GM21737 (cell line): ENCODE results near the gene NFE2L3.
"Not testable (repeated sequence)": the region's sequence is repeated elsewhere in the genome, so short reads cannot be mapped to it uniquely, and the experiment has no call there.

Source experiments
- ATAC-seq: cut with Tn5 transposase; IDR thresholded peaks from one replicate; pipeline ENCODE4 v1.9.1; 2021; ENCODE audit warnings: mild to moderate bottlenecking, moderate library complexity; ENCODE audit not compliant: unreplicated experiment

NFE2L3 gene

GRCh38 chr7:26185844-26186180 lies 33.8 kb downstream of the NFE2L3 start:
- no peak for ATAC-seq

DNA sequence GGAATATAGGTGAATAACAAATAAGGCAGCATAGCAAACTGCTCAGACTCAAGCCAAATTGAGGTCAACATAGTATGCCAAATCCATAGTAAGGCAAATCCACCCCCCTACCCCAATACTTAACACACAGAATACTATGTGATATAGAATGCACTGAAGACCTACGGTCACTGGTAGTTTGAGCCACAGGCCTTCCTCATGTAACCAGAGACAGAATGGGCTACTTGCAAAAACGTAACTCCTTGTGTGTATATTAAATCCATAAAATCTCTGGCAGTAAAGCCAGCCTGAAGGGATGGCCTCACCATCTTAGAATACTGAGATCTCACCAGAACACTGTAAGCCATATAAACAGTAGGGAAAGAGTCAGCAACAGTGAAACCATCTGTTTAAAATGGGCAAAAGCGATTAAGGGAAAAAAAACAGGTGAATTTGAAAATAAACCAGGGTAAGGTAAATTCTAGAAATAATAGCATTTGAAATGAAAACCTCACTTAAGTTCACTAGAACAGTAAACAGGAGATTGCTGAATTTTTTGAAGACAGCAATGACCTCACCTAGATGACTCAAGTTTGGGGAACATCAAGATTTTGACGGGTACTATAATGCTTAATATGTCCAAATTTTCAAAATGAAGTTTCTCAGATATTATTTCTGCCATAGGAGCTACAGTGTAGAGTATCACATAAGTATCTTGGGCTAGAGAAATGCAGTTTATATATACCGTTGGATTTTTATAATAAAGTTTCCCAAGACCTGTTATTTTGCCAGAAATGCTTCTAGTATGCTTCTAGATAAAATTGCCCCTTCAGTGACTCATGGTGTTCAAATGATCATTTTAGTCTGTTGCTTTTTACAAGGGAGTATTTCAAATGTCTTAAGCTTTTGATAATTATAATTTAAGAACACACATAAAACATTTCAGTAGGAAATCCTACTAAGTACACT lies 34.6 kb downstream of the NFE2L3 start:
- ATAC-seq, result no peak

- no peak for ATAC-seq
Measured at GRCh38 chr7:26187380-26188205, 35.6 kb downstream of the NFE2L3 start.

GRCh38 chr7:26188206-26188956 lies 36.4 kb downstream of the NFE2L3 start:
- ATAC-seq, result no peak

GRCh38 chr7:26188957-26189541 lies 37.1 kb downstream of the NFE2L3 start:
- ATAC-seq, result no peak

- ATAC-seq, result no peak
Measured at GRCh38 chr7:26189697-26190096, 37.7 kb downstream of the NFE2L3 start.

DNA sequence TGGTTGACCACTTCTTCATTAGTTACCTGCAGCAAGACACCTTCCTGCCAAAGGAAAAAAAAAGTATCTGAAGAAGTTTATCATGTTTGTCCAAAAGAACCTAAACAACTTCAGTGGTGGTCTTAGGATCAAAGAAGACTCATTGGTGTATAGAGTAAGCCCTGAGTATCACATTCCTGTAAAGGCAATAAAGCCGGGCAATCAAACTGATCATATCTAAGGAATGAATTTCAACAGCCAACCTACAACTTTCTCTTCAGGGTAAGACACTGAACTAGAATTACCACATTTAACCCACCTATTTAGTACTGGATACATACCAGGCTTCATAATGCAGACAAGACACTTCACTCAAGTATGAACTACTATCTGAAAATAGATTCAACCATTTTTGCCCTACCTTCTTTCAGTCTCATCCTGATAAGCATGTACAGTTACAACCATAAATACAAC lies 38.4 kb downstream of the NFE2L3 start:
- ATAC-seq, result no peak

GRCh38 chr7:26191233-26191973 lies 39.4 kb downstream of the NFE2L3 start:
- no peak for ATAC-seq

- ATAC-seq, result no peak
Measured at GRCh38 chr7:26191974-26192479, 40.0 kb downstream of the NFE2L3 start.

DNA sequence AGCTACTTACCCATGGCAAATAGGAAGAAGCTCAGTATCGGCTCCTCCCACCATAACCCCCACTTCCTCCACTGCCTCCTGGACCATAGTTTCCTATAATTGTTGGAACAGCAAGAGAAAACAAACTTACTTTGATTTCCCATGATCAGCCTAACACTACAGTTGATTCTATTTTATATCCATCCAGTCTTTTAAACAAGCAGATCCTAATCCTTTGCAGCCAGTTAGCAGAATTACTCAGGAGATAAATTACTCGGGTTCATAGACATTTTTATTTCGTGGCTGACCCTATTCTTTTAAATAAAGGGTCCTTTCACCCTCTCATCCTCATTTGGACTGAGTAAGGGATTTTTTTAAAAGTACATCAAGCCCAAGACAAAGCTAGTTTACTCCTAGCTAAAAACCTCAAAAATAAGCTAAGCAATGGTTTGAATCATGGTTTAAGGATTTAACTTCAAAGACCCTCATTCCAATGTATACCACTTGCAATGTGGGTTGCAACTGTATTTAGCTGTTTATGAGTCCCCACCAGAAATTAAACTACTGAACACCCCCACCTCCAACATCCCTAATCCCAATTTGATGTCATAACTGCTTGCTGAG lies 40.6 kb downstream of the NFE2L3 start:
- ATAC-seq, result no peak

DNA sequence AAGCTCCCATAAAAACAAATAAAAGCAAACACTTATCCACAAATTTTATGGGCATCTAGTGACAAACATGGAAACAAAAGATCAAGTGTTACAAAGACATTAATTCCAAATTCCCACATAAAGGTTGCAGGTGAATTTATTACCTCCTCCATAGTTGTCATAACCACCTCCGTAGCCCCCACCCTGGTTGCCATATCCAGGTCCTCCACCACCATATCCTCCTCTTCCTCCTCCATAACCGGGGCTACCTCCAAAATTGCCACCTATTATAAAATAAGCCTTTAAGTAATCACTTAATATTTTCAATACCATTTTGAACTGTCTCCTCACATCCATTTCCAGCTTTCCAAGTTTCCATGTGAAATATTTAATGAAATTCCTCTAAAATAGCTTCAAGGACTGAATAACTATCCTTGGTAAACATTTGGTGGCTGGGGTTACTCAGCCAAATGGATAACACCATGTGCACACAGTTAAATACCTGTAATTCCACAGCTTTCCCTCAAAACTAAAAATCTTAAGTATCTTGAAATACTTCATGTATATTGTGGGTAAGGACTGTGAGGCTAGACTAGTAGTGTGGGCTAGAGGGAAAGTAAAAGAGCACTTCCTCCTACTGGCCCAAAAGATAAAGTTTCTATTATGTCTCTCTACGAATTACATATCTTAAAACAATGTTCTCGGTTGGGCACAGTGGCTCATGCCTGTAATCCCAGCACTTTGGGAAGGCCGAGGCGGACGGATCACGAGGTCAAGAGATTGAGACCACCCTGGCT lies 41.6 kb downstream of the NFE2L3 start:
- no peak for ATAC-seq

DNA sequence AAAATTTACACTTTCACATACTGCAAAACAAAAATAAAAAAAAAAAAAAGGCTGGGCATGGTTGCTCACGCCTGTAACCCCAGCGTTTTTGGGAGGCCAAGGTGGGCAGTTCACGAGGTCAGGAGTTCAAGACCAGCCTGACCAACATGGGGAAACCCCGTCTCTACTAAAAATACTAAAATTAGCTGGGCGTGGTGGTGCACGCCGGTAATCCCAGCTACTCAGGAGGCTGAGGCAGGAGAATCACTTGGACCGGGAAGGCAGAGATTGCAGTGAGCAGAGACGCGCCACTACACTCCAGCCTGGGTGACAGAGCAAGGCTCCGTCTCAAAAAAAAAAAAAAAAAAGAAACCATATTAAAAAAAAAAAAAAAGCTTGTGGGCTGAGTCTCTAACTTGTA lies 42.8 kb downstream of the NFE2L3 start:
- ATAC-seq, result not testable (repeated sequence)

DNA sequence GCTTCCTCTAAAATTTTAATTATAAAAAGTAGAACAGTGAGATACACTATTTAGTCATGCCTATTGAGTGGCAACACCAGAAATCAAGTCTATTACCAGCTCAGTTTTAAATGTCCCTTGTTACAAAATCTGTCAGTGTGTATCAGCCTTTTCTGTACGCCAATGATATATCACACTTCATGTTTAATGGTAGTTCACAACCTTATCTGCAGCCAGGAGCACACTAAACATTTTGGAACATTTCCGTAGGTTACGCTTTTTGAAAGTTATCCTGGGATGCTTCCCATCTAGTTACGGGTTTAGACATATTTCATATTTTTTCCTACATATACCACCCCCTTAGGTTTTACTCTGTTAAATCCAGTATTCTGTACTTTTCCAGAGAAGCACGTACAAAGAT lies 43.2 kb downstream of the NFE2L3 start:
- ATAC-seq, result no peak

GRCh38 chr7:26195867-26196657 lies 44.1 kb downstream of the NFE2L3 start:
- no peak for ATAC-seq

GRCh38 chr7:26197153-26198115 lies 45.4 kb downstream of the NFE2L3 start:
- ATAC-seq, result no peak

DNA sequence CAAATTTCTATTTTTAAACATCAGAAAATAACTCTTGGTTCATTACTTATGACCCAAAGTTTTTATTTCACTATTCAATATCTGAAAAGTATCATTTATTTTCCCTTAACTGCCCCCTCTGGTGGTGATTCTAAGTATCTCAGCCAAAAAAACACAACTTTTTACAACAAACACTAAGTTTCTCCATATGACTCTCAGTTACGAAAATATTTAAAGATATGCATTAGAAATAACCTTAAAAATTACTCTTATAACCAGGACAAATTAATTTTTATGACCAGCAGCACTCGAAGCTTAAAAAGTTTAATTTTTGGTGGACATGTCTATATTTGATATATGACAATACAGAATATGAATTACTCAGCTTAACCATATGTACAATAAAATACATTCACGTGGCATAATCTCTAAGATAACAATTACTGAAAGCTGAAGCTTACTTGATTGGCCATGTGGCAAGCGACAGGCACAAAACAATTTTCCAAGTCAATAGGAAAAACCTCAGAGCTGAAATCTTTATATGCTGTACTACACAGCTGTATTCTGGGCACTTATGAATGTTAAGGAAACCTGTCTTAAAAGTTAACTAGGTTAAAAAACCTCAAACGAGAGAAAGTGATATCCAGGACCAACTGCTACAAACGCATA lies 46.3 kb downstream of the NFE2L3 start:
- ATAC-seq, result no peak
